DND-41 (cell line): Measurements from ENCODE around the gene RAD51B.

Experiments
- EZH2 ChIP-seq: IDR thresholded peaks from 3 replicates; pipeline ENCODE4 v1.6.1; 2012; ENCODE audit warnings: borderline replicate concordance, low read depth, mild to moderate bottlenecking, moderate library complexity, low read length, inconsistent platforms; ENCODE audit not compliant: severe bottlenecking
- TF ChIP-seq, protein P1 (sequence below): IDR thresholded peaks from 2 replicates; pipeline ENCODE4 v1.5.1; 2012; ENCODE audit warnings: borderline replicate concordance, low read length, moderate library complexity, mild to moderate bottlenecking; ENCODE audit not compliant: poor library complexity, severe bottlenecking; ENCODE audit errors: extremely low read depth

- no peak for TF ChIP-seq EZH2
- TF ChIP-seq, protein P1, sequence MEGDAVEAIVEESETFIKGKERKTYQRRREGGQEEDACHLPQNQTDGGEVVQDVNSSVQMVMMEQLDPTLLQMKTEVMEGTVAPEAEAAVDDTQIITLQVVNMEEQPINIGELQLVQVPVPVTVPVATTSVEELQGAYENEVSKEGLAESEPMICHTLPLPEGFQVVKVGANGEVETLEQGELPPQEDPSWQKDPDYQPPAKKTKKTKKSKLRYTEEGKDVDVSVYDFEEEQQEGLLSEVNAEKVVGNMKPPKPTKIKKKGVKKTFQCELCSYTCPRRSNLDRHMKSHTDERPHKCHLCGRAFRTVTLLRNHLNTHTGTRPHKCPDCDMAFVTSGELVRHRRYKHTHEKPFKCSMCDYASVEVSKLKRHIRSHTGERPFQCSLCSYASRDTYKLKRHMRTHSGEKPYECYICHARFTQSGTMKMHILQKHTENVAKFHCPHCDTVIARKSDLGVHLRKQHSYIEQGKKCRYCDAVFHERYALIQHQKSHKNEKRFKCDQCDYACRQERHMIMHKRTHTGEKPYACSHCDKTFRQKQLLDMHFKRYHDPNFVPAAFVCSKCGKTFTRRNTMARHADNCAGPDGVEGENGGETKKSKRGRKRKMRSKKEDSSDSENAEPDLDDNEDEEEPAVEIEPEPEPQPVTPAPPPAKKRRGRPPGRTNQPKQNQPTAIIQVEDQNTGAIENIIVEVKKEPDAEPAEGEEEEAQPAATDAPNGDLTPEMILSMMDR, result no peak
Observed at GRCh38 chr14:68212361-68212760, 392.8 kb downstream of the RAD51B start.
